ENCODE measurements around the gene RAET1G. TPM values are rescaled to one million over a fixed set of nuclear protein-coding genes. Genes with fewer than 3 reads are reported as not detected.

Gene RAET1G
- total and polyA plus RNA-seq, 9 of the 15 experiments (the other 6 are each of a cell fraction or from before 2014, with no cell fraction given): 0.11 TPM; not detected in 8

DNA sequence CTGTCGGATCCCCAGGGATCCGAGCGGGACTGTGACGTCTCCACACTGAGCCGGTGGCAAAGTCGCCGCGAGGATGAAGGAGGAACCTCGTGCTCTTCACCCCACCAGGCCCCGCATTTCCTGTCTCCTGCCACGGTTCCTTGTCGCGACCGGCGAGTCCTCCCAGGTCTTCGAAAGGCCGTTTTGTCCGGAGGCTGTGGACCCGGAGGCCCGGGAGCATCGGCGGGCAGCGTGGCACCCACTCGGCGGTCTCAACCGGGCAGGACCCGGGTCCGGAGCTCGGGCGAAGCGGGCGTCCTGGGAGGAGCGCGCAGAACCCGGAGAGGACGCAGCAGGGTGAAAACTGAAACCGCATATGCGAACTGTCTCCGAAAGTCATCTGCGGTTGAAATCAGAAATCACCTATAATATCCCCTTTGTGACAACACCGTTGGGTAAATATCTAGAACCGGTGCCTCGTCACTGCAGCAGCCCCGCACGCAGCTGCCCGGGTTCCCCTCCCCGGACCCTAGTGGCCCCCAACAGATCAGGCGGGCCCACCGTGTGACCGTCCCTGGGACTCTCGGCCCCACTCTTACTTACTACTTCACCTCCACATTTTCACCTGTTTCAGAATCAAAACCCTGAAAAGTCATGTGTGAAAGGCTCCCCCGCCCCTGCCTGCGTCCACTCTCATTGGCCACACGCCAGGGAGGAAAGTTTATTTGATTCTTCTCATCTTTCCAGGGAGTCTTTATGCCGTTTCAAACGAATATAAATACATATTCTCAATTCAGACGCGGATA lies 15.8 kb upstream of the RAET1G start (continued):
- TF ChIP-seq CREB3L1 (IDR thresholded peaks at IDR 0.05; ENCODE audit: borderline replicate concordance, low read depth) (0 out of 2 replicates have a peak, but pooled peaks have one; percentile 17), ATF1 (CRISPR knock-in tag; IDR thresholded peaks at IDR 0.05) (no peak), ATF1 (tag; IDR thresholded peaks at IDR 0.05) (0 out of 2 replicates have a peak, but pooled peaks have one; percentile 27), ZFX (CRISPR knock-in tag; IDR thresholded peaks at IDR 0.05) (peak; percentile 39; the same call in 1 of the 2 replicates), CXXC5 (CRISPR knock-in tag; IDR thresholded peaks at IDR 0.05) (peak; percentile 35; the same call in 1 of the 2 replicates), CREBBP (IDR thresholded peaks at IDR 0.05; ENCODE audit: low read depth, low read length) (no peak), PREB (CRISPR knock-in tag; IDR thresholded peaks at IDR 0.05) (no peak), PHB (CRISPR knock-in tag; IDR thresholded peaks at IDR 0.05) (0 out of 2 replicates have a peak, but pooled peaks have one; percentile 64), POLR2G (IDR thresholded peaks at IDR 0.05; ENCODE audit: low read depth, low read length) (0 out of 2 replicates have a peak, but pooled peaks have one; percentile 34), L3MBTL2 (IDR thresholded peaks at IDR 0.05) (peak; percentile 94), E2F6 (IDR thresholded peaks at IDR 0.05; ENCODE audit: borderline replicate concordance in 1 of 2, extremely low read depth in 1 of 2, insufficient read depth in 1 of 2, insufficient read length in 1 of 2, low read depth in 1 of 2, low read length in 1 of 2, poor library complexity in 1 of 2, severe bottlenecking in 1 of 2) (peak; percentile 33 to 71), ILF3 (IDR thresholded peaks at IDR 0.05; ENCODE audit: borderline replicate concordance) (no peak), EGR1 (conservative IDR thresholded peaks at IDR 0.05) (no peak), CTBP1 (IDR thresholded peaks at IDR 0.05; ENCODE audit: borderline replicate concordance) (peak; percentile 27; the same call in 1 of the 2 replicates), MYC (IDR thresholded peaks at IDR 0.05; ENCODE audit: low read depth, low read length) (no peak), MYC (CRISPR knock-in tag; IDR thresholded peaks at IDR 0.05; ENCODE audit: borderline replicate concordance, low read depth) (peak; percentile 35; the same call in 1 of the 2 replicates), ZBTB17 (CRISPR knock-in tag; IDR thresholded peaks at IDR 0.05) (no peak), MAX (CRISPR knock-in tag; IDR thresholded peaks at IDR 0.05) (peak; percentile 57; the same call in 1 of the 2 replicates), NCOA2 (IDR thresholded peaks at IDR 0.05; ENCODE audit: partially characterized antibody in 2 of 2) (no peak)
- TF ChIP-seq, protein P1, sequence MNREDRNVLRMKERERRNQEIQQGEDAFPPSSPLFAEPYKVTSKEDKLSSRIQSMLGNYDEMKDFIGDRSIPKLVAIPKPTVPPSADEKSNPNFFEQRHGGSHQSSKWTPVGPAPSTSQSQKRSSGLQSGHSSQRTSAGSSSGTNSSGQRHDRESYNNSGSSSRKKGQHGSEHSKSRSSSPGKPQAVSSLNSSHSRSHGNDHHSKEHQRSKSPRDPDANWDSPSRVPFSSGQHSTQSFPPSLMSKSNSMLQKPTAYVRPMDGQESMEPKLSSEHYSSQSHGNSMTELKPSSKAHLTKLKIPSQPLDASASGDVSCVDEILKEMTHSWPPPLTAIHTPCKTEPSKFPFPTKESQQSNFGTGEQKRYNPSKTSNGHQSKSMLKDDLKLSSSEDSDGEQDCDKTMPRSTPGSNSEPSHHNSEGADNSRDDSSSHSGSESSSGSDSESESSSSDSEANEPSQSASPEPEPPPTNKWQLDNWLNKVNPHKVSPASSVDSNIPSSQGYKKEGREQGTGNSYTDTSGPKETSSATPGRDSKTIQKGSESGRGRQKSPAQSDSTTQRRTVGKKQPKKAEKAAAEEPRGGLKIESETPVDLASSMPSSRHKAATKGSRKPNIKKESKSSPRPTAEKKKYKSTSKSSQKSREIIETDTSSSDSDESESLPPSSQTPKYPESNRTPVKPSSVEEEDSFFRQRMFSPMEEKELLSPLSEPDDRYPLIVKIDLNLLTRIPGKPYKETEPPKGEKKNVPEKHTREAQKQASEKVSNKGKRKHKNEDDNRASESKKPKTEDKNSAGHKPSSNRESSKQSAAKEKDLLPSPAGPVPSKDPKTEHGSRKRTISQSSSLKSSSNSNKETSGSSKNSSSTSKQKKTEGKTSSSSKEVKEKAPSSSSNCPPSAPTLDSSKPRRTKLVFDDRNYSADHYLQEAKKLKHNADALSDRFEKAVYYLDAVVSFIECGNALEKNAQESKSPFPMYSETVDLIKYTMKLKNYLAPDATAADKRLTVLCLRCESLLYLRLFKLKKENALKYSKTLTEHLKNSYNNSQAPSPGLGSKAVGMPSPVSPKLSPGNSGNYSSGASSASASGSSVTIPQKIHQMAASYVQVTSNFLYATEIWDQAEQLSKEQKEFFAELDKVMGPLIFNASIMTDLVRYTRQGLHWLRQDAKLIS (CRISPR knock-in tag; IDR thresholded peaks at IDR 0.05): no peak
